HG02623 (cell line): ENCODE results near the gene FAM228A.
"Not testable (repeated sequence)": the region's sequence is repeated elsewhere in the genome, so short reads cannot be mapped to it uniquely, and the experiment has no call there.

ENCODE experiments used
- ATAC-seq: cut with Tn5 transposase; IDR thresholded peaks from one replicate; pipeline ENCODE4 v1.9.1; 2021; ENCODE audit warnings: moderate library complexity; ENCODE audit not compliant: unreplicated experiment

The FAM228A gene

GRCh38 chr2:24174851-24175277 lies at the start of gene FAM228A:
FAM228A (plus strand) TSS chr2:24175053; CDS start chr2:24175481, 428 bp downstream.
- no peak for ATAC-seq

- ATAC-seq = no peak
Observed at GRCh38 chr2:24125956-24126355, 48.9 kb upstream of the FAM228A start.

- ATAC-seq = no peak
Observed at GRCh38 chr2:24132543-24132942, 42.3 kb upstream of the FAM228A start.

GRCh38 chr2:24140305-24140704 lies 34.5 kb upstream of the FAM228A start:
- not testable (repeated sequence) for ATAC-seq

GRCh38 chr2:24147364-24147763 lies 27.5 kb upstream of the FAM228A start:
- no peak for ATAC-seq

- ATAC-seq = no peak
Observed at GRCh38 chr2:24152413-24153197, 22.2 kb upstream of the FAM228A start.

GRCh38 chr2:24153478-24153877 lies 21.4 kb upstream of the FAM228A start:
- ATAC-seq = no peak

GRCh38 chr2:24158131-24158530 lies 16.7 kb upstream of the FAM228A start:
- no peak for ATAC-seq

GRCh38 chr2:24159708-24160107 lies 15.1 kb upstream of the FAM228A start:
- no peak for ATAC-seq

- no peak for ATAC-seq
Observed at GRCh38 chr2:24160761-24161160, 14.1 kb upstream of the FAM228A start.

GRCh38 chr2:24162494-24162893 lies 12.4 kb upstream of the FAM228A start:
- no peak for ATAC-seq

- no peak for ATAC-seq
Observed at GRCh38 chr2:24163186-24163585, 11.7 kb upstream of the FAM228A start.

GRCh38 chr2:24163601-24164000 lies 11.3 kb upstream of the FAM228A start:
- ATAC-seq = no peak

- ATAC-seq = peak; percentile 64
Observed at GRCh38 chr2:24164416-24164973, 10.4 kb upstream of the FAM228A start.

GRCh38 chr2:24169023-24169422 lies 5.8 kb upstream of the FAM228A start:
- ATAC-seq = no peak

GRCh38 chr2:24175631-24176187 lies 856 bp downstream of the FAM228A start:
- ATAC-seq = no peak

GRCh38 chr2:24176326-24176725 lies 1.5 kb downstream of the FAM228A start:
- no peak for ATAC-seq

- ATAC-seq = no peak
Observed at GRCh38 chr2:24179683-24180082, 4.8 kb downstream of the FAM228A start.

- no peak for ATAC-seq
Observed at GRCh38 chr2:24181849-24182248, 7.0 kb downstream of the FAM228A start.

- ATAC-seq = no peak
Observed at GRCh38 chr2:24182507-24182906, 7.7 kb downstream of the FAM228A start.

GRCh38 chr2:24183366-24184069 lies 8.7 kb downstream of the FAM228A start:
- ATAC-seq = no peak

GRCh38 chr2:24189551-24189950 lies 14.7 kb downstream of the FAM228A start:
- ATAC-seq = no peak
